B cell (primary cell): ENCODE data around the gene FLNB. TPM values are rescaled to one million over a fixed set of nuclear protein-coding genes. Genes with fewer than 3 reads are reported as not detected.

Experiments
- ATAC-seq: fragments of 200-7000 bp; cut with Tn5 transposase; one replicate; pipeline ENCODE4 v1.10.0; 2021; ENCODE audit warnings: low read depth, mild to moderate bottlenecking, moderate number of reproducible peaks, moderate library complexity
- CTCF ChIA-PET: fragments of 350-600 bp; sonication (Branson Sonifier 250); formaldehyde crosslinking; loops from one replicate; lab custom pipeline; 2021; ENCODE audit warnings: antibody characterized with exemption, inconsistent platforms; lab: Charles Lee
- POLR2A ChIA-PET: fragments of 350-600 bp; sonication (Branson Sonifier 250); formaldehyde crosslinking; loops from one replicate; lab custom pipeline; 2021; ENCODE audit warnings: antibody characterized with exemption; lab: Charles Lee
- DNase-seq: peaks from one replicate; pipeline ENCODE4 v3.0.0; 2013
- H2AFZ ChIP-seq: 2 replicates; pipeline ENCODE4 v1.6.1; 2012; ENCODE audit warnings: mild to moderate bottlenecking, low read depth, low read length; ENCODE audit not compliant: insufficient read depth, poor library complexity, severe bottlenecking
- H3K27ac ChIP-seq, 2 donors: 1 replicate in 1 of 2; 2 replicates in 1 of 2; pipeline ENCODE4 v1.5.1; 2012 to 2013; ENCODE audit warnings: low read length in 2 of 2, mild to moderate bottlenecking in 2 of 2, moderate library complexity in 1 of 2
- H3K27me3 ChIP-seq, 4 experiments: fragments of 200-600 bp in 1 of 4; sonication (generic) in 1 of 4; replicated peaks in 1 of 4; 1 replicate in 2 of 4; 2 replicates in 2 of 4; pipeline versions ENCODE4 v1.6.1 to v1.7.0; 2013 to 2016; ENCODE audit warnings: low read length in 3 of 4, mild to moderate bottlenecking in 2 of 4, mixed read lengths in 1 of 4, moderate library complexity in 1 of 4; ENCODE audit not compliant: insufficient read depth in 4 of 4, control insufficient read depth in 3 of 4; ENCODE audit errors: control extremely low read depth in 1 of 4
- H3K36me3 ChIP-seq, 2 experiments: replicated peaks in 1 of 2; 1 replicate in 1 of 2; 2 replicates in 1 of 2; pipeline versions ENCODE4 v1.6.1 to v1.7.1; 2013; ENCODE audit warnings: low read length in 1 of 2; ENCODE audit not compliant: insufficient read depth in 2 of 2, control insufficient read depth in 1 of 2; ENCODE audit errors: control extremely low read depth in 1 of 2, extremely low read depth in 1 of 2
- H3K4me1 ChIP-seq, 2 donors: fragments of 200-600 bp in 1 of 2; sonication (generic) in 1 of 2; 1 replicate in 1 of 2; 2 replicates in 1 of 2; pipeline versions ENCODE4 v1.5.1 to v1.6.1; 2013 to 2017; ENCODE audit warnings: low read length in 2 of 2; ENCODE audit not compliant: control insufficient read depth in 2 of 2, insufficient read depth in 2 of 2
- H3K4me2 ChIP-seq: replicated peaks from 2 replicates; pipeline ENCODE3; 2012; ENCODE audit warnings: mild to moderate bottlenecking, low read depth, low read length; ENCODE audit not compliant: poor library complexity, severe bottlenecking
- H3K4me3 ChIP-seq, 5 experiments: fragments of 200-600 bp in 1 of 5; sonication (generic) in 1 of 5; 1 replicate in 3 of 5; 2 replicates in 2 of 5; pipeline versions ENCODE4 v1.5.1 to v1.7.0; 2011 to 2016; ENCODE audit warnings: low read length in 4 of 5, mild to moderate bottlenecking in 4 of 5, low read depth in 2 of 5, control low read depth in 1 of 5, moderate library complexity in 1 of 5; ENCODE audit not compliant: insufficient read depth in 1 of 5; ENCODE audit errors: control extremely low read depth in 1 of 5, extremely low read depth in 1 of 5
- H3K79me2 ChIP-seq: fragments of 200-600 bp; sonication (generic); one replicate; pipeline ENCODE4 v1.6.0; 2016; ENCODE audit warnings: low read length; ENCODE audit not compliant: control insufficient read depth, insufficient read depth
- H3K9ac ChIP-seq: fragments of 200-600 bp; sonication (generic); 2 replicates; pipeline ENCODE4 v1.6.1; 2017; ENCODE audit warnings: mild to moderate bottlenecking, low read length, moderate library complexity
- H3K9me3 ChIP-seq, 3 donors: one replicate each; pipeline versions ENCODE4 v1.6.1 to v1.7.1; 2013; ENCODE audit warnings: low read length in 2 of 3; ENCODE audit not compliant: control insufficient read depth in 2 of 3, insufficient read depth in 1 of 3; ENCODE audit errors: control extremely low read depth in 1 of 3
- H4K20me1 ChIP-seq: 2 replicates; pipeline ENCODE4 v1.6.0; 2012; ENCODE audit warnings: mild to moderate bottlenecking, low read length; ENCODE audit not compliant: insufficient read depth, control insufficient read depth, poor library complexity, severe bottlenecking
- H3K27ac Mint-ChIP-seq: one replicate; pipeline ENCODE4 v1.8.0; 2021; ENCODE audit warnings: mixed read lengths
- H3K27me3 Mint-ChIP-seq: one replicate; pipeline ENCODE4 v1.8.0; 2021; ENCODE audit warnings: mixed read lengths
- H3K4me1 Mint-ChIP-seq: one replicate; pipeline ENCODE4 v1.8.0; 2021; ENCODE audit warnings: mixed read lengths
- H3K4me3 Mint-ChIP-seq: one replicate; pipeline ENCODE4 v1.8.0; 2021; ENCODE audit warnings: mixed read lengths
- H3K9me3 Mint-ChIP-seq: one replicate; pipeline ENCODE4 v1.8.0; 2022; ENCODE audit warnings: mixed read lengths; ENCODE audit not compliant: insufficient read depth
- CTCF ChIP-seq: fragments of 200-600 bp; IDR thresholded peaks from one replicate; pipeline ENCODE4 v1.8.0; 2022; ENCODE audit warnings: antibody characterized with exemption, mild to moderate bottlenecking
- EZH2 ChIP-seq: IDR thresholded peaks from 2 replicates; pipeline ENCODE4 v1.6.1; 2012; ENCODE audit warnings: borderline replicate concordance, low read depth, mild to moderate bottlenecking, moderate library complexity, low read length; ENCODE audit not compliant: insufficient read depth, poor library complexity, severe bottlenecking
- WGBS: methylation state at CpG from one replicate; pipeline ENCODE4 v1.1.5; 2013; ENCODE audit warnings: missing lambda C conversion rate; ENCODE audit not compliant: insufficient coverage; 5-methylcytosine and 5-hydroxymethylcytosine counted together
- intact Hi-C: fragments of 100-400 bp; cut with micrococcal nuclease; formaldehyde crosslinking; loops from one replicate; pipeline ENCODE4 v1.10.0; 2022
- polyA plus RNA-seq: library from polyadenylated mRNA; depleted of rRNA; stranded (reverse); fragments of >200 nt; gene quantifications from 2 replicates; pipeline ENCODE4 v1.2.3, GENCODE V29; 2012
- total RNA-seq, 2 donors: library from RNA; stranded (reverse); fragments of 120-200 nt in 1 of 2; gene quantifications; 1 replicate in 1 of 2; 2 replicates in 1 of 2; pipeline versions ENCODE4 v1.2.3 to v1.2.4, GENCODE V29; 2013 to 2022

Gene FLNB
- total and polyA plus RNA-seq, 2 donors (not counting 1 experiment from before 2014, with no cell fraction given): 25.5 to 28.3 TPM

DNA sequence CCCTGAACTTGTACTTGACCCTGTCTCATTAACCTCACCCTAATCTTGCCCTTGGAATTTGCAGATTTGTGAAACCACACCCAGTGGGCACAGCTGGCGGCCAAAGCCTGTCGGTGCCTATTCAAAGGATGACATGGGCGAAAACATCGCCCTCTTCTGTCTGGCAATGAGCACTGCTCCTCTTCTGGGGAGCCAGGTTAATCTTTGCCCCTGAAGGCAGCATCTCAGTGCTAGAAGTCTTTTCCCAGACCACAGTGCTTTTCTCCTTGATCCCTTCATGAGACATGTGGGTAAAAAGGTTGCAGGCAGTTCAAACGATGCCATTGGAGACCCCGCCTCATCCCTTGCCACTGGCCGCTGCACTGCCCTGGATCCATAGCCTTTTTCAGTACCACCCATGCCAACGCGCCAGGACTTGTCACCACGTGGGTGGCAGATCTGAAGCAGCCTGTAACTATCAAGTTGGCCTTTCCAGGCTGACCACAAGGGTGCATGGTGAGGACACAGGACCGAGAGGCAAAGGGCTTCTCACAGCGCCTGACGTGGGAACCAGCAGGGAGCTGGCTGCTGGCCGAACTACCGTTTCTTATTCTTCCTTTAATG is 209.1 kb downstream of the FLNB start:
- Histone ChIP-seq H3K4me2 (peak overlapping the region; percentile 78), H3K4me3 (peak overlapping the region in 4 of 5 experiments; percentile 34 to 61 (median 48)), H3K9me3 (no peaks in the 10 kb centered on the region), H3K79me2 (no peaks in the 10 kb centered on the region), H3K27me3 (no peaks in the 10 kb centered on the region), H2AFZ (peak overlapping the region; percentile 80), H3K27ac (peak overlapping the region in 1 of 2 donors; percentile 52), H4K20me1 (no peaks in the 10 kb centered on the region), H3K36me3 (no peaks in the 10 kb centered on the region), H3K9ac (peak overlapping the region; percentile 57), H3K4me1 (peaks cover 52 to 58% of the 10 kb centered on the region in 2 donors)
- POLR2A ChIA-PET: interaction anchor here (0.7 to 3.9 kb wide), 8 partner anchors 14 to 89 kb away, joined by 3 to 23 read pairs (median 7); partner anchors contain the start of genes ABHD6 and HTD2
- no peak for TF ChIP-seq EZH2
- peak; percentile 97 for TF ChIP-seq CTCF
- ATAC-seq (peak; percentile 60), DNase-seq (peak; percentile 84)
- Mint-ChIP-seq H3K27ac (peak overlapping the region; percentile 69), H3K4me1 (peaks cover 49% of the 10 kb centered on the region), H3K9me3 (no peaks in the 10 kb centered on the region), H3K27me3 (no peaks in the 10 kb centered on the region), H3K4me3 (peak overlapping the region; percentile 79)
- 3% methylated on average over 12 of the region's 15 CpGs for WGBS
- intact Hi-C loops: loop anchor here (1.0 to 5.0 kb wide), 5 partner anchors 17 to 209 kb away; partner anchors contain the start of genes FLNB, HTD2 and RPP14
- CTCF ChIA-PET: interaction anchor here (0.7 to 12.6 kb wide), 31 partner anchors 8 to 413 kb away, joined by 3 to 336 read pairs (median 6); partner anchors contain the start of genes ABHD6, FLNB, HTD2 and RPP14

- no peaks in the 10 kb centered on the region for H4K20me1 ChIP-seq
- CTCF ChIA-PET: interaction anchor here (0.7 to 12.6 kb wide), 12 partner anchors 10 to 313 kb away, joined by 3 to 336 read pairs (median 32); partner anchors contain the start of genes ABHD6, HTD2 and RPP14
- no peak overlapping the region for H3K27ac Mint-ChIP-seq
- H3K9me3 Mint-ChIP-seq: no peaks in the 10 kb centered on the region
- H3K4me2 ChIP-seq: no peak overlapping the region
- H3K4me1 Mint-ChIP-seq: peaks cover 45% of the 10 kb centered on the region
- H3K36me3 ChIP-seq: no peaks in the 10 kb centered on the region
- peaks cover 44 to 51% of the 10 kb centered on the region in 2 donors for H3K4me1 ChIP-seq
- H3K79me2 ChIP-seq: no peaks in the 10 kb centered on the region
- H3K4me3 ChIP-seq: no peak overlapping the region
- peak overlapping the region; percentile 42 for H3K4me3 Mint-ChIP-seq
- H3K27ac ChIP-seq: no peak overlapping the region
- DNase-seq: no peak
- no peak overlapping the region for H3K9ac ChIP-seq
- TF ChIP-seq CTCF: no peak
- no peak for TF ChIP-seq EZH2
- POLR2A ChIA-PET: no interaction called here
- H3K9me3 ChIP-seq: no peaks in the 10 kb centered on the region
- WGBS: no CpG with 5 or more reads among the region's 1 CpG
- no peak overlapping the region for H2AFZ ChIP-seq
- H3K27me3 Mint-ChIP-seq: no peaks in the 10 kb centered on the region
- no peak for ATAC-seq
- intact Hi-C loops: loop anchor here (5.0 kb wide), 1 partner anchor 42 kb away; no protein-coding TSS in a partner anchor
- no peaks in the 10 kb centered on the region for H3K27me3 ChIP-seq
Measured at GRCh38 chr3:58218904-58219303, 210.7 kb downstream of the FLNB start.
